ENCODE results near the gene CACNA1B.
A peak's percentile ranks its signal among the peaks of the same experiment; 100 is the strongest.

The CACNA1B gene

GRCh38 chr9:137836151-137836830, 41.3 kb upstream of the CACNA1B start:
- no peaks in the 10 kb centered on the region for H3K9me3 ChIP-seq
- peaks cover 81% of the 10 kb centered on the region for H4K20me1 ChIP-seq
- no peak overlapping the region for H3K4me3 ChIP-seq
- TF ChIP-seq Cebpa-rat (IDR thresholded peaks at IDR 0.05), result peak; percentile 66; the same call in 1 of the 2 replicates
- no peaks in the 10 kb centered on the region for H3K27me3 ChIP-seq
- peaks cover 66% of the 10 kb centered on the region for H3K36me3 ChIP-seq
- no peak overlapping the region for H3K27ac ChIP-seq
- H3K4me2 ChIP-seq, result no peak overlapping the region
- H3K9ac ChIP-seq, result no peak overlapping the region
- peaks cover 23% of the 10 kb centered on the region for H3K4me1 ChIP-seq

GRCh38 chr9:137836831-137837241, 40.7 kb upstream of the CACNA1B start:
- Histone ChIP-seq H3K4me2 (no peak overlapping the region), H4K20me1 (peaks cover 76% of the 10 kb centered on the region), H3K9me3 (no peaks in the 10 kb centered on the region), H3K4me1 (peaks cover 23% of the 10 kb centered on the region), H3K27me3 (no peaks in the 10 kb centered on the region), H3K27ac (no peak overlapping the region), H3K36me3 (peaks cover 61% of the 10 kb centered on the region), H3K9ac (no peak overlapping the region), H3K4me3 (no peak overlapping the region)
- no peak for TF ChIP-seq Cebpa-rat (IDR thresholded peaks at IDR 0.05)

GRCh38 chr9:137837345-137838278, 40.0 kb upstream of the CACNA1B start:
- Histone ChIP-seq H3K27me3 (no peaks in the 10 kb centered on the region), H3K9ac (no peak overlapping the region), H3K4me2 (no peak overlapping the region), H3K27ac (no peak overlapping the region), H4K20me1 (peaks cover 68% of the 10 kb centered on the region), H3K4me3 (no peak overlapping the region), H3K4me1 (peaks cover 23% of the 10 kb centered on the region), H3K9me3 (no peaks in the 10 kb centered on the region), H3K36me3 (peaks cover 53% of the 10 kb centered on the region)
- no peak for TF ChIP-seq Cebpa-rat (IDR thresholded peaks at IDR 0.05)

GRCh38 chr9:137838576-137838975, 39.0 kb upstream of the CACNA1B start:
- H3K9me3 ChIP-seq, result no peaks in the 10 kb centered on the region
- peaks cover 23% of the 10 kb centered on the region for H3K4me1 ChIP-seq
- no peak overlapping the region for H3K4me3 ChIP-seq
- no peak overlapping the region for H3K9ac ChIP-seq
- peaks cover 58% of the 10 kb centered on the region for H4K20me1 ChIP-seq
- H3K27me3 ChIP-seq, result no peaks in the 10 kb centered on the region
- H3K36me3 ChIP-seq, result peaks cover 43% of the 10 kb centered on the region
- H3K27ac ChIP-seq, result no peak overlapping the region
- no peak for TF ChIP-seq Cebpa-rat (IDR thresholded peaks at IDR 0.05)
- H3K4me2 ChIP-seq, result no peak overlapping the region

GRCh38 chr9:137843355-137843754, 34.2 kb upstream of the CACNA1B start:
- Histone ChIP-seq H3K36me3 (no peaks in the 10 kb centered on the region), H3K4me3 (no peak overlapping the region), H3K4me2 (no peak overlapping the region), H3K9ac (no peak overlapping the region), H3K27ac (no peak overlapping the region), H3K27me3 (no peaks in the 10 kb centered on the region), H3K9me3 (no peaks in the 10 kb centered on the region), H3K4me1 (peaks cover 14% of the 10 kb centered on the region), H4K20me1 (peaks cover 13% of the 10 kb centered on the region)
- no peak for TF ChIP-seq Cebpa-rat (IDR thresholded peaks at IDR 0.05)

GRCh38 chr9:137851516-137852267, 25.9 kb upstream of the CACNA1B start:
- TF ChIP-seq Cebpa-rat (IDR thresholded peaks at IDR 0.05), result no peak
- Histone ChIP-seq H3K9ac (no peak overlapping the region), H3K4me1 (no peaks in the 10 kb centered on the region), H4K20me1 (no peaks in the 10 kb centered on the region), H3K9me3 (peaks cover 33% of the 10 kb centered on the region), H3K36me3 (no peaks in the 10 kb centered on the region), H3K27ac (no peak overlapping the region), H3K4me2 (no peak overlapping the region), H3K4me3 (no peak overlapping the region), H3K27me3 (no peaks in the 10 kb centered on the region)

- no peak for TF ChIP-seq Cebpa-rat (IDR thresholded peaks at IDR 0.05)
- Histone ChIP-seq H3K4me3 (no peak overlapping the region), H4K20me1 (no peaks in the 10 kb centered on the region), H3K27ac (no peak overlapping the region), H3K4me1 (no peaks in the 10 kb centered on the region), H3K36me3 (no peaks in the 10 kb centered on the region), H3K27me3 (no peaks in the 10 kb centered on the region), H3K9me3 (peaks cover 36% of the 10 kb centered on the region), H3K9ac (no peak overlapping the region), H3K4me2 (no peak overlapping the region)
Measured at GRCh38 chr9:137853392-137853995, 24.1 kb upstream of the CACNA1B start.

GRCh38 chr9:137860361-137860760, 17.2 kb upstream of the CACNA1B start:
- H3K27me3 ChIP-seq, result no peaks in the 10 kb centered on the region
- H3K4me1 ChIP-seq, result no peaks in the 10 kb centered on the region
- H3K27ac ChIP-seq, result no peak overlapping the region
- H3K4me3 ChIP-seq, result no peak overlapping the region
- H4K20me1 ChIP-seq, result no peaks in the 10 kb centered on the region
- no peaks in the 10 kb centered on the region for H3K36me3 ChIP-seq
- H3K4me2 ChIP-seq, result no peak overlapping the region
- peaks cover 30% of the 10 kb centered on the region for H3K9me3 ChIP-seq
- no peak overlapping the region for H3K9ac ChIP-seq
- TF ChIP-seq Cebpa-rat (IDR thresholded peaks at IDR 0.05), result no peak

- H3K36me3 ChIP-seq, result no peaks in the 10 kb centered on the region
- no peak overlapping the region for H3K4me3 ChIP-seq
- H3K4me2 ChIP-seq, result no peak overlapping the region
- H3K27ac ChIP-seq, result no peak overlapping the region
- H3K9me3 ChIP-seq, result peaks cover 4% of the 10 kb centered on the region
- H3K27me3 ChIP-seq, result no peaks in the 10 kb centered on the region
- no peak overlapping the region for H3K9ac ChIP-seq
- peaks cover 10% of the 10 kb centered on the region for H3K4me1 ChIP-seq
- no peaks in the 10 kb centered on the region for H4K20me1 ChIP-seq
- no peak for TF ChIP-seq Cebpa-rat (IDR thresholded peaks at IDR 0.05)
Measured at GRCh38 chr9:137865581-137866145, 11.9 kb upstream of the CACNA1B start.
